Bronchial epithelial cell (primary cell): ENCODE data around the gene ACTBL2. TPM values are rescaled to one million over a fixed set of nuclear protein-coding genes. Genes with fewer than 3 reads are reported as not detected.
"Not testable (repeated sequence)": the region's sequence is repeated elsewhere in the genome, so short reads cannot be mapped to it uniquely, and the experiment has no call there.

Source experiments
- DNase-seq: peaks from one replicate; pipeline ENCODE4 v3.0.0-alpha.2; 2010; ENCODE audit warnings: low read depth
- FAIRE-seq: peaks from 2 replicates; lab custom pipeline; 2011; peaks lifted over from hg19 to GRCh38; lab: Jason Lieb, UNC
- H3K27me3 ChIP-seq: 2 replicates; pipeline ENCODE4 v1.5.1; 2011; ENCODE audit warnings: low read length; ENCODE audit not compliant: control insufficient read depth, insufficient read depth
- H3K36me3 ChIP-seq: 2 replicates; pipeline ENCODE4 v1.5.1; 2011; ENCODE audit warnings: low read length; ENCODE audit not compliant: control insufficient read depth, insufficient read depth
- H3K4me3 ChIP-seq: 2 replicates; pipeline ENCODE4 v1.5.1; 2011; ENCODE audit warnings: mild to moderate bottlenecking, low read depth, low read length, control low read depth
- total RNA-seq: library from RNA; depleted of rRNA; stranded (reverse); fragments of >200 nt; gene quantifications from 2 replicates; pipeline ENCODE4 v1.2.1, GENCODE V29; 2014
- TF ChIP-seq, protein P1 (sequence below): IDR thresholded peaks from 2 replicates; pipeline ENCODE4 v1.5.1; 2011; ENCODE audit warnings: mild to moderate bottlenecking, moderate library complexity, low read length, control low read depth, inconsistent platforms; ENCODE audit not compliant: insufficient read depth, severe bottlenecking

ACTBL2 gene
- under 0.01 TPM in 1 of 2 replicates, not detected in the other for total RNA-seq

GRCh38 chr5:57482671-57483106 lies at the start of gene ACTBL2:
Gene ACTBL2, minus strand, starts transcription at chr5:57482811. Its CDS starts 104 bp downstream, at chr5:57482707.
- DNase-seq: peak; percentile 95
- Histone ChIP-seq H3K36me3 (no peaks in the 10 kb centered on the region), H3K4me3 (no peak within 1 kb of the TSS), H3K27me3 (no peaks in the 10 kb centered on the region)
- FAIRE-seq: no peak
- TF ChIP-seq, protein P1, sequence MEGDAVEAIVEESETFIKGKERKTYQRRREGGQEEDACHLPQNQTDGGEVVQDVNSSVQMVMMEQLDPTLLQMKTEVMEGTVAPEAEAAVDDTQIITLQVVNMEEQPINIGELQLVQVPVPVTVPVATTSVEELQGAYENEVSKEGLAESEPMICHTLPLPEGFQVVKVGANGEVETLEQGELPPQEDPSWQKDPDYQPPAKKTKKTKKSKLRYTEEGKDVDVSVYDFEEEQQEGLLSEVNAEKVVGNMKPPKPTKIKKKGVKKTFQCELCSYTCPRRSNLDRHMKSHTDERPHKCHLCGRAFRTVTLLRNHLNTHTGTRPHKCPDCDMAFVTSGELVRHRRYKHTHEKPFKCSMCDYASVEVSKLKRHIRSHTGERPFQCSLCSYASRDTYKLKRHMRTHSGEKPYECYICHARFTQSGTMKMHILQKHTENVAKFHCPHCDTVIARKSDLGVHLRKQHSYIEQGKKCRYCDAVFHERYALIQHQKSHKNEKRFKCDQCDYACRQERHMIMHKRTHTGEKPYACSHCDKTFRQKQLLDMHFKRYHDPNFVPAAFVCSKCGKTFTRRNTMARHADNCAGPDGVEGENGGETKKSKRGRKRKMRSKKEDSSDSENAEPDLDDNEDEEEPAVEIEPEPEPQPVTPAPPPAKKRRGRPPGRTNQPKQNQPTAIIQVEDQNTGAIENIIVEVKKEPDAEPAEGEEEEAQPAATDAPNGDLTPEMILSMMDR: no peak

- FAIRE-seq: no peak
- Histone ChIP-seq H3K36me3 (no peaks in the 10 kb centered on the region), H3K27me3 (no peaks in the 10 kb centered on the region), H3K4me3 (no peak overlapping the region)
- TF ChIP-seq, protein P1: no peak
- DNase-seq: no peak
Observed at GRCh38 chr5:57531333-57531732, 48.7 kb upstream of the ACTBL2 start.

DNA sequence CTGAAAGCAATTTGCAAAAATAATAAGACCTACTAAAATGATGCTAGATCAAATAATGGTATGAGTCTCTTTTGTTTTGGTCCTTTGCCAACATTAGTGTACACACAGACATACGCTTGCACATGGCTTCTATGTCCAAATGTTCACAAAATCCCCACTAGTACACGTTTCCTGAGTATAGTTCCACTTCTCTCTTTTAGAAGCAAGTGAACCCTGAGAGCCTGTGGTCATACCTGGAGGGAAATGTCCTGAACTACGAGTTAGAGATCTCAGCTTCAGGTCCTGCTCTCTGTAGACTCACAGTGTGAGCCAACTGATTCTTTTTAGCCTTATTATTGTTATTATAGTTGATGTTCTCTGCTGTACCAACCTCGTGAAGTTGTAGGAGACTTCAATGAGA lies 47.3 kb upstream of the ACTBL2 start:
- Histone ChIP-seq H3K36me3 (no peaks in the 10 kb centered on the region), H3K27me3 (no peaks in the 10 kb centered on the region), H3K4me3 (no peak overlapping the region)
- DNase-seq (no peak), FAIRE-seq (no peak)
- TF ChIP-seq, protein P1: no peak

DNA sequence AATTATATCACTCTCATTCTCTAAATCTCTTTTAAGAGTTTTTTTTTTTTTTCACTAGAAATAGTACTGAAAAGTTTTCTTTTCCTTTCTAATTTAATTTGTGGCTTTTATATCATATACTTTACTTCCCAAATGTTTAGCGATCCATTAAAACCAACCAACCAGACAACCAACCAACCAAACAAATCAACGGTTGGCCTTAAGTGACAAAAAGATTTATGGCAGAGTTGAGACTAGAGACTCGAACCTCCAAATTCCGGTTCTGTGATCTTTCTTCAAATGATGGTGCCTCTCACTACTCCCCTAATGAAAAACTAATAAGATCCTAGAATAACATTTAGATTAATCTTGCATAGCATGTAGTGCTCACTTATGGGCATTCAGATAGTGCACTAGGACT lies 45.3 kb upstream of the ACTBL2 start:
- TF ChIP-seq, protein P1: no peak
- DNase-seq (no peak), FAIRE-seq (no peak)
- Histone ChIP-seq H3K4me3 (no peak overlapping the region), H3K36me3 (no peaks in the 10 kb centered on the region), H3K27me3 (no peaks in the 10 kb centered on the region)

GRCh38 chr5:57524348-57525060 lies 41.9 kb upstream of the ACTBL2 start:
- H3K36me3 ChIP-seq: no peaks in the 10 kb centered on the region
- no peak for DNase-seq
- no peak for FAIRE-seq
- no peaks in the 10 kb centered on the region for H3K27me3 ChIP-seq
- TF ChIP-seq, protein P1: no peak
- no peak overlapping the region for H3K4me3 ChIP-seq

- H3K36me3 ChIP-seq, FAIRE-seq: not testable (repeated sequence)
Observed at GRCh38 chr5:57522477-57522876, 39.9 kb upstream of the ACTBL2 start.

DNA sequence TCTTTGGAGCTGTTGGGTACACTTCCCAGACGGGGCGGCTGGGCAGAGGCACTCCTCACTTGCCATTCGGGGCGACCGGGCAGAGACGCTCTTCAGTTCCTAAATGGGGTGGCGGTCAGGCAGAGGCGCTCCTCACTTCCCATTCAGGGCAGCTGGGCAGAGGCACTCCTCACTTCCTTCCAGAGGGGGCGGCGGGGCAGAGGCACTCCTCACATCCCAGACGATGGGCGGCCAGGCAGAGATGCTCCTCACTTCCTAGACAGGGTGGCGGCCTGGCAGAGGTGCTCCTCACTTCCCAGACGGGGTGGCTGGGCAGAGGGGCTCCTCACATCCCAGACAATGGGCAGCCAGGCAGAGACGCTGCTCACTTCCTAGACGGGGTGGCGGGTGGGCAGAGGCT lies 35.8 kb upstream of the ACTBL2 start:
- not testable (repeated sequence) for H3K4me3 ChIP-seq, H3K27me3 ChIP-seq, H3K36me3 ChIP-seq, FAIRE-seq, DNase-seq

More at GRCh38 chr5:57522477-57522876, 39.9 kb upstream of the ACTBL2 start:
- H3K4me3 ChIP-seq, H3K27me3 ChIP-seq, DNase-seq: not testable (repeated sequence)
